T-helper 22 cell (primary cell): ENCODE measurements around the gene PRKCSH.
"Not testable (repeated sequence)": the region's sequence is repeated elsewhere in the genome, so short reads cannot be mapped to it uniquely, and the experiment has no call there.

Experiments used
- DNase-seq: peaks from one replicate; pipeline ENCODE4 v3.0.0-alpha.2; 2020; ENCODE audit warnings: low read depth

PRKCSH gene

DNA sequence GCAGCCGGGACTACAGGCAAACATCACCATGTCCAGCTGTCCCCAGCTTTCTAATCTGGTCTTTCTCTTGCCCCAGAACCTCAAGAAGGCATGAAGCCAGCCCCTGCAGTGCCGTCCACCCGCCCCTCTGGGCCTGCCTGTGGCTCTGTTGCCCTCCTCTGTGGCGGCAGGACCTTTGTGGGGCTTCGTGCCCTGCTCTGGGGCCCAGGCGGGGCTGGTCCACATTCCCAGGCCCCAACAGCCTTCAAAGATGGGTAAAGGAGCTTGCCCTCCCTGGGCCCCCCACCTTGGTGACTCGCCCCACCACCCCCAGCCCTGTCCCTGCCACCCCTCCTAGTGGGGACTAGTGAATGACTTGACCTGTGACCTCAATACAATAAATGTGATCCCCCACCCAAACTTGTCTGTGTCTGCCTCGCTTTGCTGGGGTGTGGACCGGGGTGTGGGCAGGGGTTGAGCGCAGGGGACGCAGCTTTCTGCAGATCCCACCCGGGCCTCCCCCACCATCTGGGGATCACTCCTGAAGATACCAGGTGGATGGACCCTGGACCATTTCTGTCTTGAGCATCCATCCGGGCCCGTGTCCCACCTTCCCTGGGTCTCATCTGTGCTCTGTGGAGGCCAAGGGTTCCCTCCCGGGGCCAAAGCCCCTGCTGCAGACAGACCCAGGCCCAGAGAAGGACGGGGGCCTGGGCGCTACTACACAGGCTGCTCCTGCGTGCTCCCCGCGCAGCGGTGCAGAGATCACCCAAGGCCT, 15.3 kb downstream of the PRKCSH start:
- no peak for DNase-seq

DNA sequence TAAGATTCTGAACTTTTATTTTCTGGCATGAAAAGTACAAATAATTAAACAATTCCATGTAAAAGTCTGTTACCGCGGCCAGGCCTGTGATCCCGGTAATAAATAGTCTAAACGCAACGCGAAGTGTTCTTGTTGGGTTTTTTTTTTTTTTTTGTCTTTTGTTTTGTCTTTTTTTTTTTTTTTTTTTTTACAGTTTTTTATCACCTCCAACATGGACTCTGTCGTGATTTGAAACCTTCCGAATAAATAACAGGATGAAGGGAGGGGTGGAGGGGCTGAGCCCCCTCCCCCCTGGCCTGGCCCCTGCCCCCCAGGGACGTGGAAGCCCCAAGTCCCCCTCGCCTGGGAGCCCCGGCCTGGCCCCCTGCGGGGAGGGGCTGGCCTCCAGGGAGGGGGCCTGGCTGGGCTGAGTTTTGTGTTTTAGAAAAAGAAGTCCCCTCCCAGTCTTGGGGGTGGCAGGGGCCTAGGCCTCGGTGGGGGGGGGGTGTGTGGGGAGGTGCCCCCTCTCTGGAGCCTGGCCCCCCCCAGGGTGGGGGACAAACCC, 16.0 kb downstream of the PRKCSH start:
- DNase-seq = no peak

DNA sequence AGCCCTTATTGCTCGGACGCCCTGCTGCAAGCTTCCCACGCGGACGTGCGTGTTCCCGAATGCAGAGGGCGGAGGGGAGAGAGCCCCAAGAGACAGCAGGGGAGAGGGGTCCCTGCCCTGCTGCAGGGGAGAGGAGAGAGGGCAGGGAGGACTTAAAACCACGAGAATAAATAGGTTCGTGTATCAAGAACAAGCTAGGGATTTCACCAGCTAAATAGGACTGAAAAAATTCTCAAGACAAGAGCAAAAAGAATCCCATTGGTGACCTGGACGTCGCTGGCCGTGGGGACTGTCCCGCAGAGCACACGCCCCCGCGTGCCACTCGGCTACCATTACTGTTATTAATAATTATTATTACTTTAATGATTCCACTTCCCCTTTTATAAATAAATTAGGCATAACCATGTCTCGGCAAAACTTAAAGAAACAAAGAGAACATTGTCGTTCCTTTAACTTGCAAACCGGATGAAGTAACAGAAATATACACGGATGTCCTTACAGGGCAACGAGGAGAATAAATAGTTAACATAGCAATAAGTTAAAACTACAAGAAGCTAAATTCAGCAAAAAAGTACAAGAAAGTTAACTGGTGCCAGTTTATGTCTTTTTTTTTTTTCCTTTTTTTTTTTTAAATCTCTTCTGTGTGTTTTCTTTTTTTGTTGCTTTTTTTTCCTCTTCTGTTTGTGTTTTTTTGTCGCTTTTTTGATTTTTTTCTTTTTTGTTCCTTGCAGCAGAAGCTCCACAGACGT, 16.6 kb downstream of the PRKCSH start:
- DNase-seq = no peak

DNA sequence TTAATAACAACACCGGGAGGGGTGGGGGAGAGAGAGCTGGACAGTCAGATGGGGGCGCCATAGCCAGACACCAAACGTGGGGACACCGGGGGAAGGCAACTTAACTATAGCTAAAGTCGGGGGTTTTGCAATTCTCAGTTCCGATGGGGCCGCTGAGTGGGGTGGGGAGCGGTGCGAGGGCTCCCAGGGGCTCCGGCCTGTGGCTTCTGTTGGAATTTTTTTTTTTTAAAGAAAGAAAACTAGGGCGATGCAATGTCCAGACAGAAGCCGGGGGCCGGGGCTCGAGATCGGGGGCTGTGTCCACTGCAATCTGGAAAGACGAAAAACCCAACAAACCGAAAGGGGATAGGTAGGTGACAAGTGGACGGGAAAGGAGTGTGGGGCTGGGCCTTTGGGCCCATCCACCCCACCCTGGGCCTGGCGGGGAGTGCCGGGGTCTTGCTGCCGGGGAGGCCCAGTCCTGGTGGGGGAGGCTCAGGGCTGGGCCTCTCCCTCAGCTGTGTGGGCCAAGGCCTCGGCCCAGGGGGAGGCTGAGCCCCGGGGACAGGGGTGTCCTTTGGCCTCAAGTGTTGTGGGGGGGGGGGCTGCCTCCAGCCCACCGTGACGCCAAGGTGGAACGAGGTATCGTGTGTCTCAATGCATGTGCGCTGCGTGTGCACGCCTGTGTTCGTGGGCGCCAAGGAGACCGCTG, 17.3 kb downstream of the PRKCSH start:
- no peak for DNase-seq

DNA sequence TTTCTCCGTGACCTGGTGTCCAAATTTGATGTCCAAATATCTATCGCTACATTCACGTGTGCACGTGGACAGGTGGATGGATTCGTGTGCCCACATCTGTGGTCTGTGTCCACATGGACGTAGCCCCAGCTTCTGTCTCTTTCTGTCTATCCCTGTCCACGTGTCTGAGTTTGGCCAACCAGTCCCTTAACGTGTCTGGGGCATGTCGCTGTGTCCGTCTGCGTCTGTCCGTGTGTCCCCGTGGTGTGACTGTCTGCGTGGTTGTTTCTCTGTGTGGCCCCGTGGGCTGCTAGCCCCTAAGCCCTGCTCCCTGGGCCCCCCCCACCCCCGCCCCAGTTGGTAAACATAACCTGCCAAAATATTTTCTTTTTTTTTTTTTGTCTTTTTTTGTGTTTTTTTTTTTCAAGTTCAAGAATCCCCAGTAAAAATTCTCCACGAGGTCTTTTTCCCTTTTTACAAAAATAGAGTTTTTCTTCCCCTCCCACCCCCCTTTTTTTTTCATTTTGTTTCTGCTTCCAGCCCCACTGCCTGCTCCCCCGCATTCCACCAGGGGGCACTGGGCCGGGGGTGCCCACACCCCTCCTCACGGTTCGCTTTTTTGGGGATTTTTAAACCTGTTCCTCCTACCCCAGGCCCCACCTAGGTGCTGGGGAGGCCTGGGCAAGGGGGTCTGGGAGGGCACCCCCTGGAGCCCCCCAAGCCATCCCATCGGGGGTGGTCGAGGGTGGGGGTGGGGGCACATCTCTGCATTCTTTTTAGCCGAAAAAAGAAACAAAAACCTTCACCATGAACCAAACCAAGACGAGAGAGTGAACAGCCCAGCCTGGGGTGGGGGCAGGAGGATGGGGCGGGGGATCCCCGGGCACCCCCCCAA, 18.3 kb downstream of the PRKCSH start:
- no peak for DNase-seq

DNA sequence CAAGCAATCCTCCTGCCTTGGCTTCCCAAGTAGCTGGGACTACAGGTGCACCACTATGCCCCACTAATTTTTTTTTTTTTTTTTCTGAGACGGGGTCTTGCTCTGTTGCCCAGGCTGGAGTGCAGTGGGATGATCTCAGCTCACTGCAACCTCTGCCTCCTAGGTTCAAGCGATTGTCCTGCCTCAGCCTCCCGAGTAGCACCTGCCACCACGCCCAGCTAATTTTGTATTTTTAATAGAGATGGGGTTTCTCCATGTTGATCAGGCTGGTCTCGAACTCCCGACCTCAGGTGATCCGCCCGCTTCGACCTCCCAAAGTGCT, 19.8 kb downstream of the PRKCSH start:
- not testable (repeated sequence) for DNase-seq

DNA sequence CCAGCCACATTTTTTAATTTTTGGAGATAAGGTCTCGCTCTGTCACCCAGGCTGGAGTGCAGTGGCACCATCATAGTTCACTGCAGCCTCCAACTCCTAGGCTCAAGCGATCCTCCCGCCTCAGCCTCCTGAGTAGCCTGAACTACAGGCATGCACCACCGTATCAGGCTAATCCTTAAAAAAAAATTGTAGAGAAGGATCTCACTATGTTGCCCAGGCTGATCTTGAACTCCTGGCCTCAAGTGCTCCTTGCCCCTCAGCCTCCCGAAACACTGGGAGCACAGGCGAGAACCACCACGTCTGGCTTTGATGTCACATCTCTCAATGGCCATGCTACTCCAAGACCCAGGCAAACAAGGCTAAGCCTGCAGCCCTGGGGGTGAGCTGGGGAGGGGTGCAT, 21.2 kb downstream of the PRKCSH start:
- no peak for DNase-seq

DNA sequence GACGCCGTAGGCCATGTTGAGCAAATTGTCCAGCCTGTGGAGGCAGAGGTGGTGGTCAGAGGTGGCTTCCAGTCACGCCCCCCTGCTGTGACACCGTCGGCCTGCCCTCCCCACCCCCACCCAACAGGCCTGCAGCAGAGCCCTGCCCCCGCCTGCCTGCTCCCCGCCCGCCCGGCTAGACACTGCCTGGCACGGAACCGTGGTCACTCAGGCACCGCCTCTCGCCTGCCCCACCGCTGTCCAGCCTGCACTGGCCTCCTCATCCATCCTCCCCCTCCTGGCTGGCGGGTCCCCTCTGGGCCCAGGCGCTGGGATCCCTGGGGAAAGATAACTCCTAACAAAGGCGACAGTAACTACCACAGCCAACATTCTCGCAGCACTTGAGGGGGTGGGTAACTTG, 21.7 kb downstream of the PRKCSH start:
- DNase-seq = no peak

DNA sequence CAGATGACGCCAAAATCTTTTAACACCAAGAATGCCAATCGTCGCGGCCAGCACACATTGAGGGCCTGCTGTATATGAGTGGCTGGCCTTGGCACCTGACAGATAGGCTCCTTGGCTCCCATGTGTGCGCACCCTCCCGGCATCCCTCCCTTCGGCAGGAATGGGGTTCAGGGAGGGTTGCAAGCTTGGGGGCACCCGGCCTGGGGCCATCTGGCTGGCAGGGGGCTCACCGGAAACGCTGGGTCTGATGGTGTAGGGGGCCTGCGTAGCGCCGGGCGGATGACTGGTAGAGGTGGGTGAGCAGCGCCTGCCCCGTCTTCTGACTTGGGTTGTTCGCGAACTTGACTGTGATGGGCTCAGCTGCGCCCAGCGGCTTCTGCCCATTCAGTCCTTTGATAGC, 22.4 kb downstream of the PRKCSH start:
- DNase-seq = no peak

DNA sequence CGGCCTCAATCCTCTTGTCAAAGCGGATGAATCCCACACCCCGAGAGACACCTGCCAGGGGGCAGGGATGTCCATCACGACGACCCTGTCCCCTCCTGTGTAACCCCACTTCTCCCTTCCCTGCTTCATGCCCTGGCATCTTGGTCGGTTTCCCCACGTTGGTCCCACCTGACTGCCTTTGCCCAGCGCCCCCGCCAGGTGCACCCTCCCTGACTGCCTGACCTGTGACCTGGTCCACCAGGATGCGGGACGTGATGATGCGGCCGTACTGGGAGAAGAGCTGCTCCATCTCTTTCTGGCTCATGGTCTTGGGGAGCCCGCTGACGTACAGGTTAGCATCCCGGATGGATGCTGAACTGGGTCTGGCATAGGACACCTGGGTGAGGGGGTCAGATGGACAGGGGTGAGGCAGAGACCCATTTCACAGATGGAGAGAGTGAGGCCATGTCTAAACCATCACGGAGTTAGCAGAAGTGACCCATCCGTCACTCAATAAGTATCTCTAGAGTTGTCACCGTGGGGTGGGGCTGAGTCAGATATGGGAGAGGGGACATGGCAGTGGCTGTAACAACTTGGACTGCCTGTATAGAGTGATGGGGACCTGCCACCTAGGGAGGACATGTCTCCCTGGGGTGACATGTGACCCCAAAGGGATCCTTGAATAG, 22.9 kb downstream of the PRKCSH start:
- no peak for DNase-seq

DNA sequence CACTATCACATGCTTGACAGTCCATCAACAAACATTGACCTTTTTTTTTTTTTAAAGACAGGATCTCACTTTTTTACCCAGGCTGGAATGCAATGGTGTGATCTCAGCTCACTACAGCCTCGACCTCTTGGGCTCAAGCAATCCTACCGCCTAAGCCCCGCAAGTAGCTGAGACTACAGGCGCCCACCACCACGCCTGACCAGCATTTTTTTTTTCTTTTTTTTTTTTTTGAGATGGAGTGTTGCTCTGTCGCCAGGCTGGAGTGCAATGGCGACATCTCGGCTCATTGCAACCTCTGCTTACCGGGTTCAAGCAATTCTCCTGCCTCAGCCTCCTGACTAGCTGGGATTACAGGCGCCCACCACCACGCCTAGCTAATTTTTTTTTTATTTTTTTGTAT, 23.5 kb downstream of the PRKCSH start:
- DNase-seq = not testable (repeated sequence)

DNA sequence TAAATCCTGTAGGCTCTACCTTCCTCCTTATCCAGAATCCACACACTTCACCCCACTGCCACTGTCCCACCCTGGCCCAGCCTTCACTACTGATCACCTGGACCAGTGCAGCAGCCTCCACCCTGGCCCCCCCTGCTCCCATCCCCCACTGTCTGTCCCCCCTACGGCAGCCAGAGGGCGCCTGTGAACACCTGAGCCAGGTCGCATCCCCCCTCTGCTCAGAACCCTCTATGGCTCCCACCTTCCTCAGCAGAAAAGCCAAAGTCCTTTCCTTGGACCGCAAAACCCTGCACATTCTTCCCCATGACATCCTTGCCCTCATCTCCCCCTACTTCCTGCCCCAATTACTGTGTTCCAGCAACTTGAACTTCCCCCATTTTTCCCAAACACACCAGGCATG, 24.8 kb downstream of the PRKCSH start:
- DNase-seq = no peak

DNA sequence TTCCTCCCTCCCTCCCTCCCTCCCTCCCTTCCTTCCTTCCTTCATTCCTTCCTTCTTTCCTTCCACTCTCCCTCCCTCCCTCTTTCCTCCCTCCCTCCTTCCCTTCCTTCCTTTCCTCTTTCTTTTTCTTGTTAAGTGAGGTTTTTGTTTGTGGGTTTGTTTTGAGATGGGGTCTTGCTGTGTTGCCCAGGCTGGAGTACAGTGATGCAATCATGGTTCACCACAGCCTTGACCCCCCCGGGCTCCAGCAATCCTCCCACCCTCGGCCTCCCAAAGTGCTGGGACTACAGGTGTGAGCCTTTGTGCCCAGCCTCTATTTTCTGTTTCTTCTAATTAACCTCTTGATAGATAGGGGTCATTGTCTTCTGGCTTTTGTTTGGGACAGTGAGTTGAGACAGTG, 26.0 kb downstream of the PRKCSH start:
- DNase-seq = no peak

DNA sequence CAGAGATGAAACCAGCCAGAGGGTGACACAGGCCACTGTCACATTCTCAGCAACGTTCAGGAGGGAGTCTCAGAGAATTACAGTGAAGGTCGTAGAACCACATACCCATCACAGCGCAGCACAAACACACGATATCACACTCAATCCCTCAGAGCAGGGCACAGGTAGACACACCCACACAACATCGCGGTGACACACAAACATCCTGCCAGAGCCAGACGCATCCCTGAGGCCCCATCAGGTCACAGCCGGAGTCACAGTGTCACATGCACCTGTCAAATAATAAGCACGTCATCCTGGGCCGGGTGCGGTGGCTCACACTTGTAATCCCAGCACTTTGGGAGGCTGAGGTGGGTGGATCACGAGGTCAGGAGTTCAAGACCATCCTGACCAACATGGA, 28.0 kb downstream of the PRKCSH start:
- no peak for DNase-seq

DNA sequence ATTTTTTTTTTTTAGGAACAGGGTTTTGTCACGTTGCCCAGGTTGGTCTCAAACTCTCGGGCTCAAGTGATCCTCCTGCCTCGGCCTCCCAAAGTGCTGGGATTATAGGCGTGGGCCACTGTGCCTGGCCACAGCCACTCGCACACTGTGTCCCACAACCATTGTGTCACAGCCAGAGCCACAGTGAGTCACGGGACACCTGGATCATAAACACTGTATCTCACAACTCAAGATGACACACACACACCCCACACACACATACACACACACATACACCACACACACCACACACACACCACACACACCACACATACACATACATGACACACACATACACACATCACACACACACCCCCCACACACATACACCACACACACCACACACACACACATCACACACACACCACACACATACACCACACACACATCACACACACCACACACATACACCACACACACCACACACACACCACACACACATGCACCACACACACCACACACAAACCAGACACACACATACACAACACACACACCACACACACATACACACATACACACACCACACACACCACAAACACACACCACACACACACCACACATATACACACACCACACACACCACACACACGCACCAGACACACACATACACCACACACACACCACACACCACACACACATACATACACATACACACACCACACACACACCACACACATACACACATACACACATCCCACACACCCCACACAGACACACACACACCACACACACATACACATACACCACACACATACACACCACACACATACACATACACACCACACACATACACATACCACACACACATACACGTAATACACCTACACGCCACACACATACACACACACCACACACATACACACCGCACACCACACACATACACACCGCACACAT, 29.2 kb downstream of the PRKCSH start:
- DNase-seq = no peak

DNA sequence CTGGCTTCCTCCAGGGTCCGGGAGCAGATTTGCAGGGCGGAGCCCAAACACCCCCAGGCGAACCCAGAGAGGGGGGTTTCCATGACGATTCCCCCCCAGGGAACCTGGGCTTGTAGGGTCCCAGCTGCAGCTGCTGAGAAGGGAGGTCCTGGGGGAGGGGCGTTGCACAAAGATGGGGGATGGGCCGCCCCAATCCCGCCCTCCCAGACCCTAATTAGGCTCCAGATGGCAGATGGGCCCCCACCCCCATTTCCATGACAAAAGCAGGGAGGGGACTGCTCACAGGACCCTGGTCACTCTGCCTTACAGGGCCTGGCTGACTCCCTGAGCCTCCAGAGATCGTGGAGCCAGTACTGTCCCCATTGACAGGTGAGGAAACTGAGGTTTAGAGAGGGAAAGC, 30.2 kb downstream of the PRKCSH start:
- DNase-seq = no peak

DNA sequence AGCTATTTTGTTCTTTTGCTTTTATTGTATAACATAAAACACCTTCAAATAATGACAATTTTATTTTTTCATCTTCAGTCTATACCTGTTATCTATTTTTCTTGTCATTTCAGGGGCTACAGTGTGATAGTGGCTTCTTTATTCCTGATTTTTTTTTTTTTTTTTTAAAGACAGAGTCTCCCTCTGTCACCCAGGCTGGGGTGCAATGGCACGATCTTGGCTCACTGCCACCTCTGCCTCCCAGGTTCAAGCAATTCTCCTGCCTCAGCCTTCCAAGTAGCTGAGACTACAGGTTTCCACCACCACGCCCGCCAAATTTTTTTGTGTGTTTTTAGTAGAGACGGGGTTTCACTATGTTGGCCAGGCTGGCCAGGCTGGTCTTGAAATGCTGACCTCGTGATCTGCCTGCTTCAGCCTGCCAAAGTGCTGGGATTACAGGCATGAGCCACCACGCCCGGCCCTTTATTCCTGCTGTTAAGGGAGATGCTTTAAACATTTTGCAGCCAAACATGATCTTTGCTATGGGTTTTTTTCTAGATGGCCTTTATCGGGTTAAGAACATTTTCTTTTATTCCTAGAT, 32.9 kb downstream of the PRKCSH start:
- not testable (repeated sequence) for DNase-seq

DNA sequence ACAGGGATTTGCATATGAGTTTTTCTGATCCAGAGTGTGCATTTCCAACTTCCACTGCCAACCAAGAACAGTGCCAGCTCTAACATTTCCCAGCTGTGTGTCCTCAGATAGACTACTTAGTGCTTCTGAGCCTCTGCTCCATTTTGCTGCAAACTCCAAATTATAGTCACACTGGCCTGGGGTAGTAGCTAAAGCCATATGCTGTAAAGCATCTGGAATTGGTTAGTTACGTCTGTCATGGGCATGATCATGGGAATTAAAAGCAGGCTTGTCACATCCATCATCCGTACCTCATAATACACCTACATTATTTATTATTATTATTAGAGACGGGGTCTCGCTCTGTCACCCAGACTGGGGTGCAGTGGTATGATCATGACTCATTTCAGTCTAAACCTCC, 38.3 kb downstream of the PRKCSH start:
- no peak for DNase-seq

DNA sequence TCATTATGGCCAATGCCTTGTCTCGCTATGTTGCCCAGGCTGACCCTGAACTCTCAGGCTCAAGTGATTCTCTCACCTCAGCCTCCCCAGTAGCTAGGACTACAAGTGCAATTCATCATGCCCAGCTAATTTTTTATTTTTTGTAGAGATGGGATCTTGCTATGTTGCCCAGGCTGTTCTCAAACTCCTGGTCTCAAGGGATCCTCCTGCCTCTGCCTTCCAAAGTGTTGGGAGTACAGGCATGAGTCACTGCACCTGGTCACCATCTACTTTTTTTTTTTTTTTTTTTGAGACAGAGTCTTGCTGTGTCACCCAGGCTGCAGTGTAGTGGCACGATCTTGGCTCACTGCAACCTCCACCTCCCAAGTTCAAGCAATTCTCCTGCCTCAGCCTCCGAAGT, 39.9 kb downstream of the PRKCSH start:
- DNase-seq = not testable (repeated sequence)

DNA sequence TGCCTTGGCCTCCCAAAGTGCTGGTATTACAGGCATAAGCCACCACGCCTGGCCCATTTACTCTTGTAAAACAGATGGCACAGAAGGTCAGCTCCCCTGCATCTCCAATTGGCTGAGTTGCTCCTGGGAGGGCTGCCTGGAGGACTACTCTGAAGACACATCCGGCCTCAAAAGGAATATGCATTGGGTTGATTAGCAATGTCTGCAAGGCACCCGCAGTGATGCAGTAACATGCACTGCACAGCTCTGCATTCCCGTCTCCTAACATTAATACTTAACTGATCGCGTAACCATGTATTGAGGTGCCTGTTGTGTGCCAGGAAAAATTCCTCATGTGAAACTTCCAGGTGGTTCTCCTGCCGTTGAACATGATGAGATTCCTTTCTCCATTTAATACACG, 40.4 kb downstream of the PRKCSH start:
- no peak for DNase-seq
